PC-9 (cell line): ENCODE results near the gene SPATS2. TPM values are rescaled to one million over a fixed set of nuclear protein-coding genes. Genes with fewer than 3 reads are reported as not detected.
A peak's percentile ranks its signal among the peaks of the same experiment; 100 is the strongest.

Source experiments
- BruUV-seq: library from RNA; stranded (reverse); fragments of 400-500 nt; replicated peaks from 2 replicates; lab custom pipeline; 2021; lab: Mats Ljungman, UMichigan
- CTCF ChIA-PET: fragments of 300-600 bp; sonication (Branson Sonifier 250); formaldehyde crosslinking; loops from one replicate; lab custom pipeline; 2022; ENCODE audit warnings: antibody characterized with exemption; lab: Charles Lee
- POLR2A ChIA-PET: fragments of 300-600 bp; sonication (Branson Sonifier 250); formaldehyde crosslinking; loops from one replicate; lab custom pipeline; 2022; ENCODE audit warnings: antibody characterized with exemption; ENCODE audit not compliant: unreplicated experiment; lab: Charles Lee
- DNase-seq, 2 experiments: peaks; one replicate each; pipeline versions ENCODE4 v3.0.0 to v3.0.0-alpha.2; 2015 to 2022; ENCODE audit warnings: mixed read lengths in 1 of 2
- H2AFZ ChIP-seq: fragments of 200-600 bp; sonication (generic); 2 replicates; pipeline ENCODE4 v1.8.1; 2017; ENCODE audit warnings: antibody characterized with exemption
- H3F3A ChIP-seq: fragments of 200-600 bp; sonication (generic); 2 replicates; pipeline ENCODE4 v1.8.1; 2017; ENCODE audit warnings: antibody characterized with exemption, mild to moderate bottlenecking, low read depth; ENCODE audit not compliant: insufficient read depth
- H3K27ac ChIP-seq: fragments of 200-600 bp; sonication (generic); 2 replicates; pipeline ENCODE4 v1.6.1; 2016; ENCODE audit warnings: mixed run types
- H3K27me3 ChIP-seq: fragments of 200-600 bp; sonication (generic); 2 replicates; pipeline ENCODE4 v1.6.1; 2016; ENCODE audit warnings: low read depth, mixed run types; ENCODE audit not compliant: insufficient read depth
- H3K36me3 ChIP-seq: fragments of 200-600 bp; sonication (generic); 2 replicates; pipeline ENCODE4 v1.6.1; 2016; ENCODE audit warnings: low read depth, mixed run types
- H3K4me1 ChIP-seq: fragments of 200-600 bp; sonication (generic); replicated peaks from 2 replicates; pipeline ENCODE4 v1.6.1; 2016; ENCODE audit warnings: mixed run types; ENCODE audit not compliant: insufficient read depth
- H3K4me2 ChIP-seq: fragments of 200-600 bp; sonication (generic); 2 replicates; pipeline ENCODE4 v1.6.1; 2017; ENCODE audit warnings: mixed run types
- H3K4me3 ChIP-seq: fragments of 200-600 bp; sonication (generic); 2 replicates; pipeline ENCODE4 v1.6.1; 2016; ENCODE audit warnings: mixed run types
- H3K79me2 ChIP-seq: fragments of 200-600 bp; sonication (generic); 2 replicates; pipeline ENCODE4 v1.6.1; 2017; ENCODE audit warnings: low read depth, mixed run types
- H3K9me2 ChIP-seq: fragments of 200-600 bp; sonication (generic); 2 replicates; pipeline ENCODE4 v1.8.1; 2017; ENCODE audit warnings: mild to moderate bottlenecking; ENCODE audit not compliant: insufficient read depth
- H3K9me3 ChIP-seq: fragments of 200-600 bp; sonication (generic); 2 replicates; pipeline ENCODE4 v1.8.1; 2016; ENCODE audit warnings: low read depth; ENCODE audit not compliant: insufficient read depth
- H4K20me1 ChIP-seq: fragments of 200-600 bp; sonication (generic); 2 replicates; pipeline ENCODE4 v1.8.1; 2017; ENCODE audit not compliant: insufficient read depth
- EZH2 ChIP-seq: fragments of 200-600 bp; sonication (generic); IDR thresholded peaks from 2 replicates; pipeline ENCODE4 v1.8.0; 2017; ENCODE audit warnings: antibody characterized with exemption, low read depth
- intact Hi-C: fragments of 100-400 bp; cut with micrococcal nuclease; formaldehyde crosslinking; loops from one replicate; pipeline ENCODE4 v1.10.0; 2022; ENCODE audit not compliant: unreplicated experiment
- total RNA-seq: library from RNA; stranded (reverse); gene quantifications from 2 replicates; pipeline ENCODE4 v1.2.3, GENCODE V29; 2021
- TF ChIP-seq, protein P1 (sequence below): fragments of 200-600 bp; sonication (generic); conservative IDR thresholded peaks from 2 replicates; pipeline ENCODE4 v1.6.1; 2017; ENCODE audit warnings: mixed run types, antibody characterized with exemption, mild to moderate bottlenecking, moderate library complexity

The SPATS2 gene
- total RNA-seq, 1 experiment from 2014 or later: 65.1 TPM

DNA sequence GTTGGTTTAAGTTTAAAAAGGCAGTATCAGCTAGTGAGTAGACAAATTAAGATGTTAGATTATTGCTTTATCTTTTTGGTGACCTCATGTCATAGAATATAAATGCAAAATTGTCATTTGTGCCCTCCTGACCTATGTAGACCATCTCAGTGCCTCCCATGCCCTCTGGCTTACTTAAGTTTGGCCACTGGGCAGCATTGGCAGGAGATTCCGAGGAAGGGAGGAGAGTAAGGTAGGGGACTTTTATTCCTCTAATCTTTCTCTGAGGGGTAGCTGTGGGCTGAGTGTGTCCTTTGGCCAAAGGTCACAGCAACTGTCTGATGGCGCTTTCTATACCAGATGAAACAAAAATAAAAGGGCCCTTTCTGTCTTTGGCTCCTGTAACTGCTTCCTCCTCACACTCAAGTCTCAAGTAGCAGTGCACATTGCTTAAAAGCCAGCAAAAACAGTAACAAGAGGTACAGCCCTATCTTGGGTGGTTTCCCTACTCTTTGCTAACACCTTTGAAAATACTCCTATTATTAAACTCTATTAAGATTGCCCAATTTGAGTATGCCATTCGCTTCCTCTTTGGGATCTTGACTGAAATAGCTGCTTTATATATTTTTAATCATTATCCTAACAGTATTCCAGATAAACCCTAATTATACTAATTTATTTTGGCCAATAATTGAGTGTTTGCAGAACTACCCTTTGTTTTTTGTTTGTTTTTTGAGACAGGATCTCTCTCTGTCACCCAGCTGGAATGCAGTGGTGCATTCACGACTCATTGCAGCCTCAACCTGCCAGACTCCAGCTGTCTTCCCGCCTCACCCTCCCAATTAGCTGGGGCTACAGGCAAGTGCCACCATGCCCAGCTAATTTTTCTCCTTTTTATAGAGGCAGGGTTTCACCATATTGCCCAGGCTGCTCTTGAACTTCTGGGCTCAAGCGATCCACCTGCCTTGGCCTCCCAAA is 115.1 kb downstream of the SPATS2 start:
- intact Hi-C loops: no loop called here
- DNase-seq: peak; percentile 26 to 54
- TF ChIP-seq, protein P1, sequence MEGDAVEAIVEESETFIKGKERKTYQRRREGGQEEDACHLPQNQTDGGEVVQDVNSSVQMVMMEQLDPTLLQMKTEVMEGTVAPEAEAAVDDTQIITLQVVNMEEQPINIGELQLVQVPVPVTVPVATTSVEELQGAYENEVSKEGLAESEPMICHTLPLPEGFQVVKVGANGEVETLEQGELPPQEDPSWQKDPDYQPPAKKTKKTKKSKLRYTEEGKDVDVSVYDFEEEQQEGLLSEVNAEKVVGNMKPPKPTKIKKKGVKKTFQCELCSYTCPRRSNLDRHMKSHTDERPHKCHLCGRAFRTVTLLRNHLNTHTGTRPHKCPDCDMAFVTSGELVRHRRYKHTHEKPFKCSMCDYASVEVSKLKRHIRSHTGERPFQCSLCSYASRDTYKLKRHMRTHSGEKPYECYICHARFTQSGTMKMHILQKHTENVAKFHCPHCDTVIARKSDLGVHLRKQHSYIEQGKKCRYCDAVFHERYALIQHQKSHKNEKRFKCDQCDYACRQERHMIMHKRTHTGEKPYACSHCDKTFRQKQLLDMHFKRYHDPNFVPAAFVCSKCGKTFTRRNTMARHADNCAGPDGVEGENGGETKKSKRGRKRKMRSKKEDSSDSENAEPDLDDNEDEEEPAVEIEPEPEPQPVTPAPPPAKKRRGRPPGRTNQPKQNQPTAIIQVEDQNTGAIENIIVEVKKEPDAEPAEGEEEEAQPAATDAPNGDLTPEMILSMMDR: no peak
- TF ChIP-seq EZH2: no peak
- Histone ChIP-seq H2AFZ (no peak overlapping the region), H3K27me3 (no peaks in the 10 kb centered on the region), H3K36me3 (peaks cover 7% of the 10 kb centered on the region; the same call in 1 of the 2 replicates), H3K9me3 (no peaks in the 10 kb centered on the region), H3K4me1 (peaks cover 35% of the 10 kb centered on the region), H4K20me1 (no peaks in the 10 kb centered on the region; the same call in 1 of the 2 replicates), H3K4me3 (no peak overlapping the region), H3K27ac (0 out of 2 replicates have a peak overlapping the region, but pooled peaks have one; percentile 12), H3F3A (peaks cover 15% of the 10 kb centered on the region), H3K9me2 (no peaks in the 10 kb centered on the region), H3K4me2 (no peak overlapping the region), H3K79me2 (no peaks in the 10 kb centered on the region)
- POLR2A ChIA-PET: interaction anchor here (0.6 kb wide), 1 partner anchor 259 kb away, joined by 3 read pairs; no protein-coding TSS in a partner anchor
- CTCF ChIA-PET: interaction anchor here (0.7 kb wide), 1 partner anchor 17 kb away, joined by 4 read pairs; no protein-coding TSS in a partner anchor
- no TSS peak for BruUV-seq

DNA sequence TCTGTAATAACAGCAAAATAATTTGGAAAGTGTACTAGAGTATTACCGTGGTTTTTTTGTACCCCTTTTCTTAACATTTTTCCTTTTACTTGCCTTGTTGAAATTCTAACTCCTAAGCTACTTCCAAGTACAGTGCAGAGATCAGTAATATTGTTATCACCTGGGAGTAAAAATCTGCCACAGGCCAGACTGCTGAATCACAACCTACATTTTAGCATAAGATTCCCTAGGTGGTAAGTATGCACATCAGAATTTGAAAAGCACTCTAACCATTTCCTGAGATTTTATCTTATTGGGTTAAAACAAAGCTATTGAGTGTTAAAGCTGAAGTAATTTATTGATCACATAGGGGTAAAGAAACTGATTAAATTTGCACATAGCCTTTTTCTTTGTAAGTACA is 116.4 kb downstream of the SPATS2 start:
- no peaks in the 10 kb centered on the region for H3K9me2 ChIP-seq
- H3K4me2 ChIP-seq: no peak overlapping the region
- H3K36me3 ChIP-seq: peaks cover 7% of the 10 kb centered on the region; the same call in 1 of the 2 replicates
- H2AFZ ChIP-seq: no peak overlapping the region
- peaks cover 15% of the 10 kb centered on the region for H3F3A ChIP-seq
- peaks cover 35% of the 10 kb centered on the region for H3K4me1 ChIP-seq
- no peak overlapping the region for H3K27ac ChIP-seq
- no peaks in the 10 kb centered on the region for H3K79me2 ChIP-seq
- TF ChIP-seq EZH2: no peak
- TF ChIP-seq, protein P1: no peak
- ChIA-PET CTCF (interaction anchor here (0.6 to 0.7 kb wide), 8 partner anchors 18 to 206 kb away, joined by 3 to 7 read pairs (median 4); partner anchors contain the start of gene SPATS2), POLR2A (no interaction called here)
- H3K27me3 ChIP-seq: no peaks in the 10 kb centered on the region
- no TSS peak for BruUV-seq
- no peak for DNase-seq
- H3K9me3 ChIP-seq: no peaks in the 10 kb centered on the region
- H3K4me3 ChIP-seq: no peak overlapping the region
- H4K20me1 ChIP-seq: no peaks in the 10 kb centered on the region
- intact Hi-C loops: no loop called here

DNA sequence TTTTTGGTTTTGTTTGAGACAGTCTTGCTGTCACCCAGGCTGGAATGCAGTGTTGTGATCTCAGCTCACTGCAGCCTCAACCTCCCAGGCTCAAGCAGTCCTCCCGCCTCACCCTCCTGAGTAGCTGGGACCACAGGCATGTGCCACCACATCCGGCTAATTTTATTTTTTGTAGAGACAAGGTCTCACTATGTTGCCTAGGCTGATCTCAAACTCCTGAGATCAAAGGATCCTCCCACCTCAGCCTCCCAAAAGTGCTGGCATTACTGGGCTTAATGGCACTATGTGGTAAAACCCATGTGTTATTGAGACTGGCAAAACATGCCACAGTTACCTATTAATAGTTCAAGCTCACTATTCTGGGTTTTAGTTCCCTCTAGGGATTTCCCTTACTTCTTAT is 120.3 kb downstream of the SPATS2 start:
- DNase-seq: no peak
- CTCF ChIA-PET: no interaction called here
- Histone ChIP-seq H3K9me3 (no peaks in the 10 kb centered on the region), H3K27ac (no peak overlapping the region), H3K4me3 (no peak overlapping the region), H3K4me1 (peaks cover 8% of the 10 kb centered on the region), H3K79me2 (no peaks in the 10 kb centered on the region), H3K4me2 (no peak overlapping the region), H3K36me3 (peaks cover 7% of the 10 kb centered on the region; the same call in 1 of the 2 replicates), H4K20me1 (no peaks in the 10 kb centered on the region), H3F3A (peaks cover 11% of the 10 kb centered on the region), H2AFZ (no peak overlapping the region), H3K27me3 (no peaks in the 10 kb centered on the region), H3K9me2 (no peaks in the 10 kb centered on the region)
- BruUV-seq: no TSS peak
- intact Hi-C loops: no loop called here
- TF ChIP-seq EZH2: no peak
- TF ChIP-seq, protein P1: no peak
- POLR2A ChIA-PET: no interaction called here
